HG03196 (cell line): ENCODE data around the gene PNPLA8.
"Not testable (repeated sequence)": the region's sequence is repeated elsewhere in the genome, so short reads cannot be mapped to it uniquely, and the experiment has no call there.

Source experiments
- ATAC-seq: cut with Tn5 transposase; IDR thresholded peaks from one replicate; pipeline ENCODE4 v1.9.1; 2021; ENCODE audit not compliant: unreplicated experiment

Gene PNPLA8

GRCh38 chr7:108529341-108529740 lies 3.4 kb upstream of the PNPLA8 start:
- ATAC-seq: no peak

- ATAC-seq: no peak
These were observed 2.3 kb upstream of the PNPLA8 start for GRCh38 chr7:108528183-108528712.

- no peak for ATAC-seq
These were observed 758 bp upstream of the PNPLA8 start for GRCh38 chr7:108526768-108527017.

GRCh38 chr7:108525327-108525984 lies 479 bp downstream of the PNPLA8 start:
- peak; percentile 52 for ATAC-seq

- no peak for ATAC-seq
These were observed 3.2 kb downstream of the PNPLA8 start for GRCh38 chr7:108522780-108523179.

GRCh38 chr7:108517951-108518350 lies 8.0 kb downstream of the PNPLA8 start:
- no peak for ATAC-seq

GRCh38 chr7:108515630-108516029 lies 10.3 kb downstream of the PNPLA8 start:
- no peak for ATAC-seq

- ATAC-seq: no peak
These were observed 10.9 kb downstream of the PNPLA8 start for GRCh38 chr7:108515013-108515412.

- ATAC-seq: no peak
These were observed 14.0 kb downstream of the PNPLA8 start for GRCh38 chr7:108511939-108512338.

- ATAC-seq: not testable (repeated sequence)
These were observed 21.4 kb downstream of the PNPLA8 start for GRCh38 chr7:108504576-108504975.

GRCh38 chr7:108503112-108504026 lies 22.6 kb downstream of the PNPLA8 start:
- ATAC-seq: peak; percentile 97

- ATAC-seq: no peak
These were observed 26.4 kb downstream of the PNPLA8 start for GRCh38 chr7:108499566-108499965.

GRCh38 chr7:108498481-108498880 lies 27.5 kb downstream of the PNPLA8 start:
- no peak for ATAC-seq

GRCh38 chr7:108497082-108497725 lies 28.7 kb downstream of the PNPLA8 start:
- peak; percentile 71 for ATAC-seq

GRCh38 chr7:108492742-108493141 lies 33.2 kb downstream of the PNPLA8 start:
- ATAC-seq: no peak

- ATAC-seq: no peak
These were observed 37.0 kb downstream of the PNPLA8 start for GRCh38 chr7:108488768-108489538.

- ATAC-seq: no peak
These were observed 38.3 kb downstream of the PNPLA8 start for GRCh38 chr7:108487646-108488045.

GRCh38 chr7:108486291-108486966 lies 39.5 kb downstream of the PNPLA8 start:
- ATAC-seq: no peak

- no peak for ATAC-seq
These were observed 41.8 kb downstream of the PNPLA8 start for GRCh38 chr7:108484137-108484536.

- ATAC-seq: no peak
These were observed 45.6 kb downstream of the PNPLA8 start for GRCh38 chr7:108480311-108480710.
